Coronary artery (tissue), 2 donors: ENCODE measurements around the gene FBXL16.

Source experiments
- DNase-seq: peaks from one replicate; pipeline ENCODE4 v3.0.0-alpha.2; 2017; ENCODE audit warnings: low spot score
- H3K27ac ChIP-seq, 2 donors: fragments of 200-600 bp; sonication (generic); one replicate each; pipeline ENCODE4 v1.5.1; 2016 to 2019
- H3K4me3 ChIP-seq: fragments of 200-600 bp; sonication (generic); 2 replicates; pipeline ENCODE4 v1.5.1; 2016; ENCODE audit warnings: mild to moderate bottlenecking, moderate library complexity
- CTCF ChIP-seq: fragments of 200-600 bp; sonication (generic); IDR thresholded peaks from one replicate; pipeline ENCODE4 v1.5.1; 2019; ENCODE audit warnings: antibody characterized with exemption

Gene FBXL16

GRCh38 chr16:658679-659571, 46.7 kb downstream of the FBXL16 start:
- no peak overlapping the region for H3K27ac ChIP-seq
- no peak for DNase-seq
- H3K4me3 ChIP-seq, result no peak overlapping the region
- no peak for TF ChIP-seq CTCF

- Histone ChIP-seq H3K4me3 (no peak overlapping the region), H3K27ac (no peak overlapping the region)
- no peak for TF ChIP-seq CTCF
- DNase-seq, result no peak
Measured at GRCh38 chr16:657487-657886, 48.1 kb downstream of the FBXL16 start.

GRCh38 chr16:654034-654433, 51.6 kb downstream of the FBXL16 start:
- Histone ChIP-seq H3K4me3 (no peak overlapping the region), H3K27ac (no peak overlapping the region)
- DNase-seq, result no peak
- TF ChIP-seq CTCF, result no peak

GRCh38 chr16:652454-653305, 52.9 kb downstream of the FBXL16 start:
- DNase-seq, result no peak
- no peak for TF ChIP-seq CTCF
- no peak overlapping the region for H3K27ac ChIP-seq
- H3K4me3 ChIP-seq, result no peak overlapping the region

GRCh38 chr16:651844-652243, 53.8 kb downstream of the FBXL16 start:
- no peak for TF ChIP-seq CTCF
- H3K4me3 ChIP-seq, result no peak overlapping the region
- DNase-seq, result no peak
- no peak overlapping the region for H3K27ac ChIP-seq

GRCh38 chr16:649631-650030, 56.0 kb downstream of the FBXL16 start:
- peak overlapping the region; percentile 71 to 87 for H3K27ac ChIP-seq
- no peak for DNase-seq
- no peak for TF ChIP-seq CTCF
- peak overlapping the region; percentile 78 for H3K4me3 ChIP-seq
